Erythroblast (primary cell): Measurements from ENCODE around the gene CYP2F1.
A peak's percentile ranks its signal among the peaks of the same experiment; 100 is the strongest.
"Not testable (repeated sequence)": the region's sequence is repeated elsewhere in the genome, so short reads cannot be mapped to it uniquely, and the experiment has no call there.

Experiments used
- DNase-seq, 2 experiments: peaks; one replicate each; lab custom pipeline; 2025; lab: John Stamatoyannopoulos, UW
- GATA1 ChIP-seq: IDR thresholded peaks from 2 replicates; pipeline ENCODE4 v1.6.1; 2011; ENCODE audit warnings: low read depth, mild to moderate bottlenecking, control low read depth, low read length, moderate library complexity
- POLR2A ChIP-seq: IDR thresholded peaks from 2 replicates; pipeline ENCODE4 v1.6.1; 2011; ENCODE audit warnings: mild to moderate bottlenecking, low read length

The CYP2F1 gene

GRCh38 chr19:41114132-41114531 lies at the start of gene CYP2F1:
CYP2F1 (plus strand) TSS chr19:41114432; CDS start chr19:41116189, 1,757 bp downstream.
- TF ChIP-seq POLR2A: no peak
- no peak for TF ChIP-seq GATA1
- DNase-seq: no peak

GRCh38 chr19:41064974-41065569 lies 49.2 kb upstream of the CYP2F1 start:
- TF ChIP-seq GATA1: no peak
- TF ChIP-seq POLR2A: no peak
- peak in 1 of 2 experiments; percentile 9 for DNase-seq

GRCh38 chr19:41076286-41076685 lies 37.9 kb upstream of the CYP2F1 start:
- no peak for DNase-seq
- no peak for TF ChIP-seq POLR2A

GRCh38 chr19:41083516-41083915 lies 30.7 kb upstream of the CYP2F1 start:
- TF ChIP-seq GATA1 (no peak), POLR2A (no peak)
- DNase-seq: no peak

- no peak for TF ChIP-seq GATA1
- TF ChIP-seq POLR2A: no peak
- no peak for DNase-seq
Observed at GRCh38 chr19:41085748-41086415, 28.4 kb upstream of the CYP2F1 start.

- DNase-seq: no peak
- TF ChIP-seq POLR2A (no peak), GATA1 (no peak)
Observed at GRCh38 chr19:41088151-41088550, 26.1 kb upstream of the CYP2F1 start, which contains the start of gene CYP2A13. CYP2A13 (plus strand) TSS chr19:41088451; CDS start chr19:41088472, 21 bp downstream.

- TF ChIP-seq POLR2A (no peak), GATA1 (no peak)
- no peak for DNase-seq
Observed at GRCh38 chr19:41089959-41090358, 24.3 kb upstream of the CYP2F1 start.

- DNase-seq: no peak
- TF ChIP-seq GATA1: no peak
- TF ChIP-seq POLR2A: no peak
Observed at GRCh38 chr19:41095703-41096102, 18.5 kb upstream of the CYP2F1 start.

GRCh38 chr19:41096353-41096752 lies 17.9 kb upstream of the CYP2F1 start:
- no peak for TF ChIP-seq POLR2A
- no peak for TF ChIP-seq GATA1
- no peak for DNase-seq

- no peak for DNase-seq
- TF ChIP-seq POLR2A: no peak
- no peak for TF ChIP-seq GATA1
Observed at GRCh38 chr19:41097302-41097701, 16.9 kb upstream of the CYP2F1 start.

GRCh38 chr19:41098762-41099161 lies 15.5 kb upstream of the CYP2F1 start:
- no peak for TF ChIP-seq POLR2A
- no peak for TF ChIP-seq GATA1
- no peak for DNase-seq

- not testable (repeated sequence) for DNase-seq
Observed at GRCh38 chr19:41102210-41102609, 12.0 kb upstream of the CYP2F1 start.

- no peak for TF ChIP-seq POLR2A
- no peak for TF ChIP-seq GATA1
- DNase-seq: no peak
Observed at GRCh38 chr19:41106177-41106576, 8.1 kb upstream of the CYP2F1 start.

- TF ChIP-seq POLR2A (no peak), GATA1 (no peak)
- DNase-seq: no peak
Observed at GRCh38 chr19:41111296-41111695, 2.9 kb upstream of the CYP2F1 start.
